GM12878 (cell line): ENCODE measurements around the gene ITGA2. TPM values are rescaled to one million over a fixed set of nuclear protein-coding genes. Genes with fewer than 3 reads are reported as not detected.

ENCODE experiments used
- ATAC-seq: fragments of 200-7000 bp; cut with Tn5 transposase; 3 replicates; pipeline ENCODE4 v1.9.1; 2020; ENCODE audit warnings: mild to moderate bottlenecking, moderate library complexity
- BruUV-seq: library from RNA; stranded (reverse); fragments of 400-500 nt; replicated peaks from 2 replicates; lab custom pipeline; 2021; lab: Mats Ljungman, UMichigan
- CTCF ChIA-PET: fragments of 300-600 bp; sonication (Branson Sonifier 250); formaldehyde crosslinking; extraction: SDS; loops from one replicate; lab custom pipeline; 2021; ENCODE audit warnings: inconsistent platforms; lab: Yijun Ruan, JAX
- POLR2A ChIA-PET: fragments of 350-600 bp; formaldehyde crosslinking; extraction: SDS; loops from one replicate; lab custom pipeline; 2021; ENCODE audit warnings: inconsistent platforms; lab: Charles Lee
- RAD21 ChIA-PET: fragments of 300-600 bp; sonication (Branson Sonifier 250); formaldehyde crosslinking; loops from one replicate; lab custom pipeline; 2023; ENCODE audit warnings: antibody characterized with exemption; ENCODE audit not compliant: unreplicated experiment; lab: Charles Lee
- SMC1A ChIA-PET: fragments of 300-600 bp; sonication (Branson Sonifier 250); formaldehyde crosslinking; loops from one replicate; lab custom pipeline; 2023; ENCODE audit not compliant: unreplicated experiment, uncharacterized antibody; lab: Charles Lee
- DNase-seq: peaks from one replicate; pipeline ENCODE4 v3.0.0-alpha.2; 2011; ENCODE audit warnings: low read depth, low spot score
- FAIRE-seq: peaks from 3 replicates; lab custom pipeline; 2011; peaks lifted over from hg19 to GRCh38; lab: Jason Lieb, UNC
- H2AFZ ChIP-seq: 2 replicates; pipeline ENCODE4 v1.6.0; 2011; ENCODE audit warnings: low read depth, low read length, control low read depth; ENCODE audit not compliant: control insufficient read depth
- H3K27ac ChIP-seq: 2 replicates; pipeline ENCODE4 v1.5.1; 2011; ENCODE audit warnings: control low read depth; ENCODE audit not compliant: control insufficient read depth, insufficient read depth
- H3K27me3 ChIP-seq, 2 experiments: replicated peaks in 1 of 2; 2 replicates each; pipeline versions ENCODE4 v1.6.0 to v1.6.1; 2011; ENCODE audit warnings: low read length in 1 of 2; ENCODE audit not compliant: control insufficient read depth in 2 of 2, insufficient read depth in 2 of 2
- H3K36me3 ChIP-seq, 2 experiments: 2 replicates each; pipeline ENCODE4 v1.5.1; 2011; ENCODE audit warnings: low read length in 1 of 2; ENCODE audit not compliant: control insufficient read depth in 2 of 2, insufficient read depth in 2 of 2
- H3K4me1 ChIP-seq: 2 replicates; pipeline ENCODE4 v1.6.1; 2011; ENCODE audit warnings: mild to moderate bottlenecking, low read length, moderate library complexity, mixed read lengths; ENCODE audit not compliant: control insufficient read depth, insufficient read depth
- H3K4me2 ChIP-seq: 2 replicates; pipeline ENCODE4 v1.6.0; 2011; ENCODE audit warnings: control low read depth; ENCODE audit not compliant: control insufficient read depth, insufficient read depth
- H3K4me3 ChIP-seq: fragments of 200-600 bp; sonication (generic); 2 replicates; pipeline ENCODE4 v1.5.1; 2016
- H3K79me2 ChIP-seq: 2 replicates; pipeline ENCODE4 v1.6.0; 2011; ENCODE audit warnings: low read length; ENCODE audit not compliant: control insufficient read depth, insufficient read depth
- H3K9ac ChIP-seq: 2 replicates; pipeline ENCODE4 v1.8.0; 2011; ENCODE audit warnings: low read length, control low read depth, mixed read lengths; ENCODE audit not compliant: control insufficient read depth, insufficient read depth
- H3K9me3 ChIP-seq: replicated peaks from 3 replicates; pipeline ENCODE4 v1.5.1; 2011; ENCODE audit warnings: mild to moderate bottlenecking, low read length; ENCODE audit not compliant: control insufficient read depth, insufficient read depth
- H4K20me1 ChIP-seq: 2 replicates; pipeline ENCODE4 v1.6.0; 2011; ENCODE audit not compliant: control insufficient read depth, insufficient read depth
- BCL3 ChIP-seq: IDR thresholded peaks from 2 replicates; pipeline ENCODE4 v1.6.1; 2011; ENCODE audit warnings: borderline replicate concordance, low read depth, mild to moderate bottlenecking, moderate library complexity, low read length; ENCODE audit not compliant: insufficient read depth, poor library complexity, severe bottlenecking
- BHLHE40 ChIP-seq, 2 experiments: fragments of 450-650 bp in 1 of 2; IDR thresholded peaks; 2 replicates each; pipeline ENCODE4 v1.6.1; 2011 to 2017; ENCODE audit warnings: low read depth in 2 of 2, borderline replicate concordance in 1 of 2, improper control_type of control experiment in 1 of 2, low read length in 1 of 2, mild to moderate bottlenecking in 1 of 2
- CBX3 ChIP-seq: fragments of 200-600 bp; sonication (generic); IDR thresholded peaks from 2 replicates; pipeline ENCODE4 v1.6.1; 2016; ENCODE audit warnings: low read depth, borderline replicate concordance
- CHD1 ChIP-seq: IDR thresholded peaks from 2 replicates; pipeline ENCODE4 v1.6.1; 2012; ENCODE audit warnings: low read depth, low read length, improper control_type of control experiment
- DPF2 ChIP-seq: fragments of 450-650 bp; IDR thresholded peaks from 2 replicates; pipeline ENCODE4 v1.6.1; 2017; ENCODE audit warnings: mild to moderate bottlenecking
- KDM1A ChIP-seq: fragments of 200-600 bp; sonication (generic); IDR thresholded peaks from 2 replicates; pipeline ENCODE4 v1.6.1; 2016; ENCODE audit warnings: borderline replicate concordance
- MYB ChIP-seq: fragments of 150-350 bp; IDR thresholded peaks from 2 replicates; pipeline ENCODE4 v1.6.1; 2014; ENCODE audit warnings: mild to moderate bottlenecking, low read depth, low read length, borderline replicate concordance
- POLR2AphosphoS5 ChIP-seq: IDR thresholded peaks from 2 replicates; pipeline ENCODE4 v1.6.1; 2011; ENCODE audit warnings: mild to moderate bottlenecking, low read length, inconsistent platforms
- STAT3 ChIP-seq: IDR thresholded peaks from 2 replicates; pipeline ENCODE4 v1.6.1; 2011; ENCODE audit warnings: low read depth, low read length, improper control_type of control experiment
- TCF12 ChIP-seq: IDR thresholded peaks from 2 replicates; pipeline ENCODE4 v1.6.1; 2011; ENCODE audit warnings: low read depth, mild to moderate bottlenecking, low read length
- ZNF592 ChIP-seq: fragments of 450-650 bp; IDR thresholded peaks from 2 replicates; pipeline ENCODE4 v1.6.1; 2017; ENCODE audit warnings: mild to moderate bottlenecking, moderate library complexity
- whole genome bisulfite sequencing: methylation state at CpG from one replicate; pipeline ENCODE4 v1.1.6; 2016; ENCODE audit warnings: low lambda C conversion rate; ENCODE audit not compliant: insufficient replicate concordance, insufficient coverage; ENCODE audit errors: missing lambda C conversion rate; 5-methylcytosine and 5-hydroxymethylcytosine counted together
- in situ Hi-C: fragments of 300-500 bp; cut with MboI; formaldehyde crosslinking; loops from 9 replicates; pipeline ENCODE4 v1.14.3; 2018; ENCODE audit warnings: mixed read lengths
- intact Hi-C: fragments of 100-400 bp; cut with micrococcal nuclease; formaldehyde crosslinking; loops from one replicate; pipeline ENCODE4 v1.14.2; 2022; ENCODE audit not compliant: unreplicated experiment
- polyA plus RNA-seq, 11 experiments: library from polyadenylated mRNA; depleted of rRNA in 4 of 11; unstranded in 6 of 11; stranded (reverse) in 5 of 11; fragments of >200 nt; fragmentation: Nextera tagmentation in 4 of 11; fragmentation: Illumina TruSeq in 1 of 11; extraction: Ambion mirVana in 4 of 11; extraction: Trizol in 1 of 11; gene quantifications; 1 replicate in 1 of 11; 2 replicates in 10 of 11; pipeline versions ENCODE4 v1.2.1 to v1.2.3, GENCODE V29; 2011 to 2016; ENCODE audit warnings: inconsistent platforms in 2 of 11, missing spikeins in 2 of 11, low read depth in 1 of 11
- total RNA-seq, 4 experiments: library from RNA; depleted of rRNA in 3 of 4; stranded (reverse); fragments of >200 nt in 3 of 4; fragmentation: Illumina TruSeq in 1 of 4; extraction: Trizol in 1 of 4; gene quantifications; 2 replicates each; pipeline versions ENCODE4 v1.2.1 to v1.2.3, GENCODE V29; 2013 to 2021

ITGA2 gene
- total and polyA plus RNA-seq, 10 of the 15 experiments (the other 5 are each of a cell fraction or from before 2014, with no cell fraction given) = under 0.01 to 0.13 (median 0.03) TPM; not detected in 6

GRCh38 chr5:53053364-53053763 is 64.2 kb downstream of the ITGA2 start:
- H3K4me1 ChIP-seq = no peaks in the 10 kb centered on the region
- no peak overlapping the region for H3K4me3 ChIP-seq
- DNase-seq = no peak
- no peaks in the 10 kb centered on the region for H3K36me3 ChIP-seq
- ChIA-PET CTCF (no interaction called here), POLR2A (no interaction called here)
- BruUV-seq = no TSS peak
- H2AFZ ChIP-seq = no peak overlapping the region
- TF ChIP-seq DPF2 (no peak), CBX3 (no peak), CHD1 (no peak)
- TF ChIP-seq, all 136 proteins: peak for 0
- H3K27me3 ChIP-seq = no peaks in the 10 kb centered on the region; a peak in 1 of 4 replicates
- no peak overlapping the region for H3K4me2 ChIP-seq
- no peaks in the 10 kb centered on the region for H3K79me2 ChIP-seq
- no peak overlapping the region for H3K9ac ChIP-seq
- FAIRE-seq = no peak
- H4K20me1 ChIP-seq = no peaks in the 10 kb centered on the region
- 34% methylated on average over 4 of the region's 4 CpGs for WGBS
- no peak overlapping the region for H3K27ac ChIP-seq
- in situ Hi-C loops (no loop called here), intact Hi-C loops (no loop called here)
- no peak for ATAC-seq
- H3K9me3 ChIP-seq = no peaks in the 10 kb centered on the region
- SMC1A ChIA-PET = interaction anchor here (0.7 kb wide), 1 partner anchor 12 kb away, joined by 3 read pairs; no protein-coding TSS in a partner anchor
- RAD21 ChIA-PET = no interaction called here

GRCh38 chr5:53055365-53055764 is 66.2 kb downstream of the ITGA2 start:
- no peak overlapping the region for H3K4me3 ChIP-seq
- 78% methylated on average over 5 of the region's 5 CpGs for WGBS
- H3K27me3 ChIP-seq = no peaks in the 10 kb centered on the region; a peak in 1 of 4 replicates
- no peaks in the 10 kb centered on the region for H3K9me3 ChIP-seq
- no TSS peak for BruUV-seq
- no peaks in the 10 kb centered on the region for H3K36me3 ChIP-seq
- DNase-seq (no peak), FAIRE-seq (no peak), ATAC-seq (no peak)
- no peaks in the 10 kb centered on the region for H4K20me1 ChIP-seq
- intact Hi-C loops = no loop called here
- ChIA-PET RAD21 (no interaction called here), SMC1A (no interaction called here), CTCF (no interaction called here), POLR2A (no interaction called here)
- H3K4me1 ChIP-seq = no peaks in the 10 kb centered on the region
- in situ Hi-C loops = no loop called here
- H3K79me2 ChIP-seq = no peaks in the 10 kb centered on the region
- H2AFZ ChIP-seq = no peak overlapping the region
- no peak overlapping the region for H3K27ac ChIP-seq
- no peak overlapping the region for H3K4me2 ChIP-seq
- H3K9ac ChIP-seq = no peak overlapping the region
- TF ChIP-seq STAT3 (no peak), BHLHE40 (IDR thresholded peaks at IDR 0.05; ENCODE audit: borderline replicate concordance in 1 of 2, low read depth in 2 of 2, low read length in 1 of 2) (no peak), POLR2AphosphoS5 (no peak), KDM1A (no peak), MYB (no peak), BCL3 (no peak), ZNF592 (no peak), TCF12 (no peak)
